Trophoblast cell (in vitro differentiated cells and primary cell): ENCODE data around the gene DUSP9. TPM values are rescaled to one million over a fixed set of nuclear protein-coding genes. Genes with fewer than 3 reads are reported as not detected.

Experiments used
- DNase-seq, 2 donors: peaks; one replicate each; pipeline ENCODE4 v3.0.0-alpha.2; 2016
- H2AFZ ChIP-seq: 2 replicates; pipeline ENCODE4 v1.6.1; 2013; ENCODE audit warnings: low read length, moderate library complexity, mild to moderate bottlenecking; ENCODE audit not compliant: insufficient read depth, poor library complexity
- H2AK5ac ChIP-seq: 2 replicates; pipeline ENCODE4 v1.6.1; 2013; ENCODE audit warnings: mild to moderate bottlenecking, low read length
- H2BK120ac ChIP-seq: 2 replicates; pipeline ENCODE4 v1.6.1; 2013; ENCODE audit warnings: low read length, mild to moderate bottlenecking, moderate library complexity; ENCODE audit not compliant: insufficient read depth, poor library complexity
- H2BK12ac ChIP-seq: 2 replicates; pipeline ENCODE4 v1.6.1; 2013; ENCODE audit warnings: mild to moderate bottlenecking, low read length, moderate library complexity
- H2BK5ac ChIP-seq: 2 replicates; pipeline ENCODE4 v1.6.1; 2013; ENCODE audit warnings: low read length, low read depth, moderate library complexity, mild to moderate bottlenecking; ENCODE audit not compliant: poor library complexity
- H3K14ac ChIP-seq: 2 replicates; pipeline ENCODE4 v1.6.1; 2013; ENCODE audit warnings: mild to moderate bottlenecking, low read length
- H3K18ac ChIP-seq: 2 replicates; pipeline ENCODE4 v1.6.1; 2013; ENCODE audit warnings: mild to moderate bottlenecking, low read length
- H3K23ac ChIP-seq: 2 replicates; pipeline ENCODE4 v1.6.1; 2013; ENCODE audit warnings: low read length
- H3K27ac ChIP-seq: 2 replicates; pipeline ENCODE4 v1.5.1; 2013; ENCODE audit warnings: low read depth, mild to moderate bottlenecking, inconsistent platforms, low read length, moderate library complexity
- H3K27me3 ChIP-seq: 2 replicates; pipeline ENCODE4 v1.6.1; 2013; ENCODE audit warnings: inconsistent platforms, mild to moderate bottlenecking, low read length, moderate library complexity; ENCODE audit not compliant: insufficient read depth
- H3K36me3 ChIP-seq, 2 experiments: 1 replicate in 1 of 2; 2 replicates in 1 of 2; pipeline ENCODE4 v1.6.1; 2013; ENCODE audit warnings: low read length in 2 of 2, mild to moderate bottlenecking in 2 of 2, moderate library complexity in 1 of 2; ENCODE audit not compliant: insufficient read depth in 2 of 2, control insufficient read depth in 1 of 2
- H3K4ac ChIP-seq: 2 replicates; pipeline ENCODE4 v1.6.1; 2013; ENCODE audit warnings: low read depth, mild to moderate bottlenecking, low read length, moderate library complexity
- H3K4me1 ChIP-seq, 2 experiments: 1 replicate in 1 of 2; 2 replicates in 1 of 2; pipeline ENCODE4 v1.6.1; 2013; ENCODE audit warnings: low read length in 2 of 2, mild to moderate bottlenecking in 2 of 2, moderate library complexity in 1 of 2; ENCODE audit not compliant: insufficient read depth in 2 of 2, control insufficient read depth in 1 of 2
- H3K4me2 ChIP-seq: 2 replicates; pipeline ENCODE4 v1.6.1; 2013; ENCODE audit warnings: inconsistent platforms, mild to moderate bottlenecking, low read length, moderate library complexity
- H3K4me3 ChIP-seq: 2 replicates; pipeline ENCODE4 v1.5.1; 2013; ENCODE audit warnings: mild to moderate bottlenecking, low read depth, low read length, inconsistent platforms
- H3K79me1 ChIP-seq: one replicate; pipeline ENCODE4 v1.6.1; 2013; ENCODE audit warnings: low read length
- H3K79me2 ChIP-seq: 2 replicates; pipeline ENCODE4 v1.6.1; 2013; ENCODE audit warnings: low read length, mild to moderate bottlenecking; ENCODE audit not compliant: control insufficient read depth, insufficient read depth, poor library complexity
- H3K9ac ChIP-seq: 2 replicates; pipeline ENCODE4 v1.6.1; 2013; ENCODE audit warnings: mild to moderate bottlenecking, low read length
- H3K9me3 ChIP-seq: 2 replicates; pipeline ENCODE4 v1.6.1; 2013; ENCODE audit warnings: low read depth, mild to moderate bottlenecking, control low read depth, inconsistent platforms, low read length; ENCODE audit not compliant: insufficient read depth
- H4K12ac ChIP-seq: 2 replicates; pipeline ENCODE4 v1.6.1; 2013; ENCODE audit warnings: low read depth, mild to moderate bottlenecking, low read length, moderate library complexity
- H4K8ac ChIP-seq: 2 replicates; pipeline ENCODE4 v1.6.1; 2013; ENCODE audit warnings: low read depth, mild to moderate bottlenecking, low read length, moderate library complexity
- H4K91ac ChIP-seq: one replicate; pipeline ENCODE4 v1.6.1; 2013; ENCODE audit warnings: low read depth, mild to moderate bottlenecking, low read length, moderate library complexity
- whole genome bisulfite sequencing: extraction: QIAGEN DNeasy Blood & Tissue Kit; methylation state at CpG from one replicate; pipeline ENCODE4 v1.1.7; 2013; ENCODE audit warnings: missing lambda C conversion rate; ENCODE audit not compliant: insufficient read length, insufficient coverage; ENCODE audit errors: extremely low coverage; 5-methylcytosine and 5-hydroxymethylcytosine counted together
- polyA plus RNA-seq: library from polyadenylated mRNA; stranded (reverse); fragments of 200-250 nt; gene quantifications from 2 replicates; pipeline ENCODE4 v1.2.3, GENCODE V29; 2013

The DUSP9 gene
- polyA plus RNA-seq = 11.0 and 12.9 TPM in 2 replicates

DNA sequence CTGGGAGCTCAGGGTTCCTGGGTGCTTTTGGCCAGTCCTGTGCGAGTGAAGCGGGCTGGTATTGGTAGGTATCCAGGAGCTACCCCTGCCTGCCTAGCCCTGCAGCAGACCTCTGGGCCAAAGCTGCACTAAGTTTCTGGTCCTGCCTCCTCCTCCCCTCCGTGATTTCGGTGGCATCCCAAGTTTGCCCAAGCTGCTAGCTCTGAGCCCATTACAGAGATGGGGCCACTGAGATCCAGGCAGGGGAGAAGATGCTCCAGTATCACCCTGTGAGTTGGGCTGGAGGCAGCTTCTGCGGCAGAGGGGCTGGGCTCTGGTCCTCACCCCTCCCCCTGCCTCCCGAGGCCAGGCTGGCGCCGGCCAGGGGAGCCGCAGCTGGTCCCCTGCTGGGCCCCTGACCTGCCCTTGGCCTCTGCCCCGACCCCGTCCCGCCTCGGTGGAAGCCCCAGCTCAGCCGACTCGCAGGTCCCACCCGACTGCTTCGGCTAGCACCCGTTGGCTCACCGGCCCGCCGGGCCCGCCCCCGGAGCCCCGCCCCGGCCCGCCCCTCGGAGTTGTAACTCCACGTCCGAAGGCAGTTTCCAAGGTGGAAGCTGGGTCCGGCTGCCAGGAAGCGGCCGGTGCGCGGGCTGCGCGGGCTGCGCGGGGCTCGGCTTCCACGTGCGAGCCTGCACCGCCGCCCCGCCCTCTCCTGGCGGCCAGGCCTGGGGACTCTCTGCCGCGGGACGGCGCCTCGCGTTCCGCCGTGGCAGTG lies at the start of gene DUSP9:
Gene DUSP9, plus strand, starts transcription at position 584 of the 754 bp plus-strand sequence. CDS start 751 bp downstream, outside the sequence.
- H3K79me1 ChIP-seq = no peaks in the 10 kb centered on the region
- no peak within 1 kb of the TSS for H2AK5ac ChIP-seq
- H3K4me2 ChIP-seq = peak within 1 kb of the TSS; percentile 51
- DNase-seq = peak; percentile 43 to 66
- H4K8ac ChIP-seq = no peak within 1 kb of the TSS
- no peak within 1 kb of the TSS for H3K18ac ChIP-seq
- H3K27me3 ChIP-seq = peaks cover 53% of the 10 kb centered on the region
- WGBS = no CpG with 5 or more reads among the region's 53 CpGs
- H3K23ac ChIP-seq = no peak within 1 kb of the TSS
- peaks cover 2% of the 10 kb centered on the region for H3K9me3 ChIP-seq
- no peak within 1 kb of the TSS for H3K9ac ChIP-seq
- no peak within 1 kb of the TSS for H4K12ac ChIP-seq
- H3K4ac ChIP-seq = no peak within 1 kb of the TSS
- H3K14ac ChIP-seq = no peak within 1 kb of the TSS
- no peaks in the 10 kb centered on the region for H3K36me3 ChIP-seq
- H4K91ac ChIP-seq = no peak within 1 kb of the TSS
- H2BK5ac ChIP-seq = no peak within 1 kb of the TSS
- no peak within 1 kb of the TSS for H3K27ac ChIP-seq
- no peak within 1 kb of the TSS for H2BK12ac ChIP-seq
- H2BK120ac ChIP-seq = no peak within 1 kb of the TSS
- H3K4me1 ChIP-seq = peaks cover 7% of the 10 kb centered on the region in 2 experiments
- H2AFZ ChIP-seq = no peak within 1 kb of the TSS
- H3K79me2 ChIP-seq = no peaks in the 10 kb centered on the region
- no peak within 1 kb of the TSS for H3K4me3 ChIP-seq

DNA sequence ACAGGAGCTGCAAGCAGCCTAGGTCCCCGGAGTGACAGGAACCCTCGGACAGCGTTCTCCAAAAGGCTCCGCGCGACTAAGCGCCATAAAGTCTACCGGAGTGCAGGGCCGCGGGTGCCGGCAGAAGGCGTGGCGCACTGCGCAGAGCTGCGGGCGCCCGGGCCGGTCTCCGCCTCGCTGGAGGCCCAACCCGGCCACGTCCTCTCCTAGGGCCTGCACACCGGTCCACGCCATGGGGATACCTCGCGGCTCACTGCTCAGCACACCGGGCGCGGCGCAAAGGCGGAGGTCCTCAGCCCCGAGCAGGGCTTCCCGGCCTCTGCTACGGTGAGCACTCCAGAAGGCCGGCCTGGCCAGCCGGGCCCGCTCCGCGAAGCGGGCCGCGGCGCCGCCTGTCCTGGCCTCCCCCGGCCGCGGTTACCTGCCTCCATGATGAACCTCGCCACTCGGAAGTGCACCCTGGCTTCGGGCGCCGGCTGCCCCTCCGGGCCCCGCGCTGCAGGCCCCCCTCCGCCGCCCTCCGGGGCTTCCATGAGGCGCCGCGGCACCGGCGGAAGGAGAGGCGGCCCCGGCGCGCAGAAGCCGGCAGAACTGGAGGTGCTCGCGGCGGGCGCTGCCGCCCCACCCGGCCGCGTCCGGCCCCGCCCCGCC lies 48.3 kb upstream of the DUSP9 start, which contains the start of gene CCNQ:
Gene CCNQ, minus strand, starts transcription at position 599 of the 651 bp plus-strand sequence. Its CDS starts 66 bp downstream, at position 533.
- Histone ChIP-seq H3K36me3 (peaks cover 16 to 17% of the 10 kb centered on the region in 2 experiments), H3K4ac (no peak within 1 kb of the TSS), H4K8ac (peak within 1 kb of the TSS; percentile 84), H2BK12ac (peak within 1 kb of the TSS; percentile 29), H3K23ac (no peak within 1 kb of the TSS), H3K9me3 (no peaks in the 10 kb centered on the region), H3K18ac (peak within 1 kb of the TSS; percentile 92), H3K4me3 (peak within 1 kb of the TSS; percentile 83), H3K79me1 (peaks cover 3% of the 10 kb centered on the region), H4K12ac (no peak within 1 kb of the TSS), H2AFZ (peak within 1 kb of the TSS; percentile 83), H3K9ac (peak within 1 kb of the TSS; percentile 87), H3K27ac (peak within 1 kb of the TSS; percentile 37), H3K79me2 (peaks cover 3% of the 10 kb centered on the region), H2BK120ac (peak within 1 kb of the TSS; percentile 18), H3K14ac (peak within 1 kb of the TSS; percentile 81), H3K4me1 (peaks cover 3 to 10% of the 10 kb centered on the region in 2 experiments), H2BK5ac (peak within 1 kb of the TSS; percentile 48), H3K27me3 (no peaks in the 10 kb centered on the region), H4K91ac (peak within 1 kb of the TSS; percentile 74), H3K4me2 (peak within 1 kb of the TSS; percentile 78), H2AK5ac (no peak within 1 kb of the TSS)
- WGBS = no CpG with 5 or more reads among the region's 79 CpGs
- peak; percentile 63 to 72 for DNase-seq

DNA sequence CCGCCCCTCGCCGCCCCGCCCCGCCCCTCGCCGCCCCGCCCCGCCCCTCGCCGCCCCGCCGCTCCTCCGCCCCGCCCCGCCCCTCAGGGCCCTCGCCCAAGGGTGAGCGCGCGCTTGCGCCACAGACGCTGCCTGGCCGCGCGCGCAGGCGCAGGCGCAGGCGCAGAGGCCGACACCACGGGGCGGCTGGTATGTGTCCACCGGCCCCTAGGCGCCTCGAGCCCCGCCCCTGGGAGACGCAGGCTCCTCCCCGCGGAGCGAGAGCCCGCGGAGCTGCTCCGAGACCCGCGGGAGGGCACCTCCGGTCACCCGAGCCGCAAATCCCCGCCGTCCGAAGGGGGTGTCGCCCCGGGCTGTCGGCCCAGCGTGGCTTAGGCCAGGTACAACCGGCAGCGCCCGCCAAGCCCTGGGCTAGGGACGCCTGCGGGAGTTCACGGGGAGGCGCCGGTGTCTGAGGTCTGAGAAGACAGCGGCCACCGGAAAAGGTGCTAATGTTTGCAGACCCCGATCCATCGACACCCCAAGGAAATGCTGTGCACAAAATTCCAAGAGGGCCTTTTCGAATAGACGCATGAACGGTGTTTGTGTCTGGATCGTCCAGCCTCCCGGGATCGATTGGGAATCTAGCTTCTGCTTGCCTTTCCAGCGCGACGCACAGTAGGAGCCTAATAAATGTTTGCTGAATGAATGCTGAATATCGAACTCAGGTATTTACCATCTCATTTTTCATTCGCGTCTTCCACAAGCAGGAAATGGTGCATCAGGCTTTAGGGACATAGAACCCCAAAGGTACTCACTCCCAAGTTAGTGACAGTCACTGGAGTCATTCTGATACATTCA lies 47.6 kb upstream of the DUSP9 start:
- Histone ChIP-seq H2AK5ac (no peak overlapping the region), H3K4ac (no peak overlapping the region), H2BK5ac (peak overlapping the region; percentile 48), H2AFZ (peak overlapping the region; percentile 83), H3K4me1 (peaks cover 3 to 10% of the 10 kb centered on the region in 2 experiments), H2BK12ac (peak overlapping the region; percentile 29), H3K27ac (peak overlapping the region; percentile 29), H3K23ac (no peak overlapping the region), H3K9ac (peak overlapping the region; percentile 84), H3K9me3 (no peaks in the 10 kb centered on the region), H3K4me2 (peak overlapping the region; percentile 61), H4K8ac (peak overlapping the region; percentile 84), H3K36me3 (peaks cover 8 to 10% of the 10 kb centered on the region in 2 experiments), H3K79me2 (peaks cover 3% of the 10 kb centered on the region), H3K4me3 (peak overlapping the region; percentile 81), H3K79me1 (peaks cover 3% of the 10 kb centered on the region), H3K18ac (peak overlapping the region; percentile 92), H3K27me3 (no peaks in the 10 kb centered on the region), H3K14ac (peak overlapping the region; percentile 81), H4K12ac (no peak overlapping the region), H2BK120ac (peak overlapping the region; percentile 18), H4K91ac (peak overlapping the region; percentile 74)
- peak; percentile 74 to 89 for DNase-seq
- WGBS = no CpG with 5 or more reads among the region's 79 CpGs

GRCh38 chrX:153600032-153600373 lies 47.0 kb upstream of the DUSP9 start:
- Histone ChIP-seq H2BK120ac (no peak overlapping the region), H3K4me3 (no peak overlapping the region), H3K79me1 (peaks cover 3% of the 10 kb centered on the region), H4K8ac (no peak overlapping the region), H4K12ac (no peak overlapping the region), H3K14ac (no peak overlapping the region), H4K91ac (no peak overlapping the region), H3K4me1 (peaks cover 3 to 10% of the 10 kb centered on the region in 2 experiments), H2AK5ac (no peak overlapping the region), H3K9ac (no peak overlapping the region), H3K18ac (no peak overlapping the region), H3K27ac (no peak overlapping the region), H3K23ac (no peak overlapping the region), H3K9me3 (no peaks in the 10 kb centered on the region), H3K4me2 (peak overlapping the region; percentile 61), H2BK12ac (no peak overlapping the region), H3K4ac (no peak overlapping the region), H3K79me2 (peaks cover 3% of the 10 kb centered on the region), H2BK5ac (no peak overlapping the region), H3K36me3 (peaks cover 4 to 6% of the 10 kb centered on the region in 2 experiments), H3K27me3 (no peaks in the 10 kb centered on the region), H2AFZ (no peak overlapping the region)
- WGBS = no CpG with 5 or more reads among the region's 2 CpGs
- no peak for DNase-seq
